Stomach smooth muscle (tissue), 2 donors: ENCODE data around the gene ERC2.

ENCODE experiments used
- H3K27ac ChIP-seq: one replicate; pipeline ENCODE4 v1.7.0; 2013; ENCODE audit warnings: mild to moderate bottlenecking, low read length, inconsistent platforms
- H3K27me3 ChIP-seq, 2 donors: one replicate each; pipeline ENCODE4 v1.7.0; 2013; ENCODE audit warnings: low read length in 2 of 2; ENCODE audit not compliant: insufficient read depth in 2 of 2, control insufficient read depth in 1 of 2
- H3K36me3 ChIP-seq, 2 donors: one replicate each; pipeline ENCODE4 v1.7.0; 2013; ENCODE audit warnings: low read length in 2 of 2; ENCODE audit not compliant: control insufficient read depth in 2 of 2, insufficient read depth in 2 of 2
- H3K4me1 ChIP-seq: one replicate; pipeline ENCODE4 v1.7.0; 2013; ENCODE audit warnings: low read length; ENCODE audit not compliant: control insufficient read depth, insufficient read depth
- H3K4me3 ChIP-seq, 2 donors: one replicate each; pipeline ENCODE4 v1.7.0; 2013; ENCODE audit warnings: low read length in 2 of 2
- H3K9ac ChIP-seq, 2 donors: one replicate each; pipeline ENCODE4 v1.7.0; 2013; ENCODE audit warnings: low read length in 2 of 2, mild to moderate bottlenecking in 1 of 2
- H3K9me3 ChIP-seq, 2 donors: one replicate each; pipeline ENCODE4 v1.7.0; 2013; ENCODE audit warnings: low read length in 2 of 2; ENCODE audit not compliant: control insufficient read depth in 2 of 2
- donor health status: healthy.
- donor health status: Pancreatic carcinoma.

The ERC2 gene

DNA sequence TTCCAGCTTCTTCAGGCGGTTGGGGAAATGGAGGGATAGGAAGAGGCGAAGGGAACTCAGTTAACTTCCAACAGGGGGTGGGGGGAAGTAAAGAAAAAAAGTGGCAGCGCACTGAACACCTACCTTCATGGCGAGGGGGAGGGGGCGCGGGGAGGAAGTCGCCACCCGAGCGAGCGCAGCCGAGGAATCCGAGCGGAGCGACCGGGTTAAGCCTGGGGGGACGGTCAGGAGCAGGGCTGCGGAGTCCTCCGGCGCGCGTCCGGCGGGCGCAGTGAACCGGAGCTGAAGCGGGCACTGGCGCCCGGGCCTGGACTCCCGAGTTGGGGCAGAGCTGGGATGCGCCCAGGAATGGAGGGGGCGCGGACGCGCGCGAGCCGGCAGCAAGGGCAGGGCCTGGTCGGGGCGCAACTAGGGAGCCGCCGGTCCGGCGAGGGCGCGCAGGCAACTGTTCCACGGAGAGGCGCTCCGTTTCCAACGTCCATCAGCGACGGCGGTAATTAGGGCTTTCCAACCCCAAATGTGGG, 981.3 kb downstream of the ERC2 start, which contains the start of gene WNT5A:
Gene WNT5A (minus strand): TSS at position 450 of the 524 bp plus-strand sequence. CDS start 321 bp downstream, at position 129.
- H3K9ac ChIP-seq = peak within 1 kb of the TSS; percentile 55 to 77
- peak within 1 kb of the TSS; percentile 6 for H3K27ac ChIP-seq
- peaks cover 26% of the 10 kb centered on the region for H3K4me1 ChIP-seq
- no peaks in the 10 kb centered on the region for H3K36me3 ChIP-seq
- peak within 1 kb of the TSS; percentile 86 to 96 for H3K4me3 ChIP-seq
- no peaks in the 10 kb centered on the region for H3K9me3 ChIP-seq
- H3K27me3 ChIP-seq = no peaks in the 10 kb centered on the region

DNA sequence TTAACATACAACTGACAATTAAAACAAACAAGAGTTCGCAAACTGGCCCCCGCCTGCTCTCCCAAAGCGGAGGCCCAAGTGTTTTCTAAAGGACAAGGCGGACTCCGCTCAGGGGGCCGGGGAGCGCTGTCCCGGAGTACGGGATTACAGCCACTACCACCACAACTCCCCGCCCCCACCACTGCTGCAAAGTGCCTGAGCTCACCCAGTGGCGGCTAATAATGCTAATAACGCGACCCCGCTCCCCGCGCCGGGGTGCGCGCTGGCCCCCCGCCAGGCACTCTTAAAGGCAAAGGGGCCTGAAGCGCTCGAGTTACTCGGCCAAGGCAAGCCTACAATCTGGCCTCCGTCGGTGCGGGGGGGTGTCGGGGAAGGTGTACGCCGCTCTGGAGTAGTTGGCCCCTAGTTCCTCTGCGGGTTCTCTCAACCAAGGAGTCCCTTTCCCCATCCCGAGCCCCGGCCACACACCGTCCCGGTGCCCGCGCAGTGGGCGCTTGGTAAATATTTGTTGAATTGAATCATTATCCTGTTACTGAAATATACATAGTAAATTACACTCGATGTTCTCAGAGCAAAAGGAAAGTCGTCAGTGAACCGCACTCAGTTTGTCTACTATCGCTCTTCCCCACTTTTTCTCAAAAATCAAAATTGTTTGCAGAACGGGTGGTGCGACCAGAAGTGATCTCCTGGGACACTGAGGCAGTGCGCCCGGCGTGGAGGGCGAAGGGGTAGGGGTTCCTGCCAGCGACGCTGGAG, 982.0 kb downstream of the ERC2 start:
- Histone ChIP-seq H3K36me3 (no peaks in the 10 kb centered on the region), H3K9ac (peak overlapping the region; percentile 55 to 77), H3K4me1 (peaks cover 26% of the 10 kb centered on the region), H3K27me3 (peaks cover 0 to 2% of the 10 kb centered on the region in 2 donors), H3K9me3 (no peaks in the 10 kb centered on the region), H3K4me3 (peak overlapping the region; percentile 86 to 96), H3K27ac (peak overlapping the region; percentile 6)

DNA sequence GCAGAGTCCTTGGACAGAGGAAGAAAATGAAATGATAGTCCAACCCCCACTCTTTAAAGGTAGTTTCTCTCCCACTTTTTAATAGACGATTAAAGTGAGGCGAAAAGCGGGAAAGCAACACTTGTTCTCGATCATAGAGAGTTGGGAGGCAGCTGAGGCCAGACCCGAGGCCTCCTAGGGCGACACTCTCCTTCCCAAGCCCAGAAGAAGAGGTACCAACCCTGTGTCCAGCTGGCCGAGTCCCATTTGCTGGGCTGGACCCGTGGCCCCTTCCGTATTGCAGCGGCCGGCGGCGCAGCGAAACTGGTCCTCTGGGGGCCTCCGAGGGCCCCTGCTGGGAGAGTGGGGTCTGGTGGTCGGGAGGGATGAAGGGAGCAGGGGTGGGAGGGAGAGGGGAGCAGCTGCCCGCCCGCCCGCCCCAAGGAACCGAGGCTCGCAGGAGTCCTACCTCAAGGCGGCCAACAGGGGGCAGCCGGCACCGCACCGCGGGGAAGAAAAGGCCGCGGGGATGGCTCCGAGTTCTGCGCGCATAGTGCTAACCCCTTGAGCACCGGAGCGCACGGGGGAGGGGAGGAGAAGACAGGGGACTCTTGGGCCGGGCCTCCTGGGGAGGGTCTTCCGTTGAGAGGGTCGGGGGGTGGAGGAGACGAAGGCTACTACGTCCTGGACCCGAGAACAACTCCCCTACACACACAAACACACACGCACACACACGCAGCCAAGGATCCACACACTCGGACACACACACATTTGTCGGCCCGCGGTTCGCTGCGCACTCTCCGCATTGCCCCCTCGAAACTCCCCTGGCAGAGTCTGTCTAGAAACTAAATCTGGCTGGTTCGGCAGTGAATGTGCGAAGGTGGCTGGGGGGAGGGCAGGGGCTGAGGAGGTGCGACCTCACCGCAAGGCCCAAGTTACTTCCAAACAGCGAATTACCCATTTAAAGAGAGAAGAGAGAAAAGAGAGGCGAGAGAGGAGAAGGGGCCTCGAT, 983.2 kb downstream of the ERC2 start:
- H3K27me3 ChIP-seq = peaks cover 0 to 2% of the 10 kb centered on the region in 2 donors
- no peaks in the 10 kb centered on the region for H3K36me3 ChIP-seq
- H3K4me3 ChIP-seq = peak overlapping the region; percentile 86 to 96
- H3K27ac ChIP-seq = peak overlapping the region; percentile 11
- H3K9me3 ChIP-seq = no peaks in the 10 kb centered on the region
- H3K4me1 ChIP-seq = peaks cover 29% of the 10 kb centered on the region
- H3K9ac ChIP-seq = peak overlapping the region; percentile 42 to 77

DNA sequence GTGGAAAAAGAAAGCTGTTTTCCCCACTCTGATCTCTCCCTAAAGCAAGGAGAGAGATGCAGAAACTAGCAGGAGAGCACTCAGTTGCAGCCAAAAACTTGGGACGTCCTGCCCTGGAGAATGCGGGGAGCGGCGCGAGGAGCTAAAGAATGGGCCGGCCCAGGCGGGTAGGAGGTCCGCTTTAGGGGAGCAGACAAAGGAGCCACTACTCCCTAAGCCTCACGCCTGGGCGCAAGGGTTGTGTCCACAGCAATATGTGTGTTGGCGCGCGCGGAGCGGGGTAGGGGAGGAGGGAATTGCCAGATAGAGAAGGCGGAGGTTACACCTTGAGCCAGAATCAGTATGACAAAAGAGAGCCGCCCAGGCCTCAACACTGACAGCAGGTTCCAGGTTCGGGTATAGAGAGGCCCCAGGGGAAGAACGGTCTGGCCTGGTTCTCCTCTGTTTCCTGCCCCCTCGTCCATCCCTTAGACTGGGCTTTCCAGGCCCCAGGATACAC, 984.0 kb downstream of the ERC2 start:
- H3K9me3 ChIP-seq = no peaks in the 10 kb centered on the region
- H3K36me3 ChIP-seq = no peaks in the 10 kb centered on the region
- H3K27ac ChIP-seq = no peak overlapping the region
- peaks cover 27% of the 10 kb centered on the region for H3K4me1 ChIP-seq
- H3K9ac ChIP-seq = no peak overlapping the region
- peak overlapping the region in 1 of 2 donors; percentile 86 for H3K4me3 ChIP-seq
- H3K27me3 ChIP-seq = peaks cover 0 to 2% of the 10 kb centered on the region in 2 donors

DNA sequence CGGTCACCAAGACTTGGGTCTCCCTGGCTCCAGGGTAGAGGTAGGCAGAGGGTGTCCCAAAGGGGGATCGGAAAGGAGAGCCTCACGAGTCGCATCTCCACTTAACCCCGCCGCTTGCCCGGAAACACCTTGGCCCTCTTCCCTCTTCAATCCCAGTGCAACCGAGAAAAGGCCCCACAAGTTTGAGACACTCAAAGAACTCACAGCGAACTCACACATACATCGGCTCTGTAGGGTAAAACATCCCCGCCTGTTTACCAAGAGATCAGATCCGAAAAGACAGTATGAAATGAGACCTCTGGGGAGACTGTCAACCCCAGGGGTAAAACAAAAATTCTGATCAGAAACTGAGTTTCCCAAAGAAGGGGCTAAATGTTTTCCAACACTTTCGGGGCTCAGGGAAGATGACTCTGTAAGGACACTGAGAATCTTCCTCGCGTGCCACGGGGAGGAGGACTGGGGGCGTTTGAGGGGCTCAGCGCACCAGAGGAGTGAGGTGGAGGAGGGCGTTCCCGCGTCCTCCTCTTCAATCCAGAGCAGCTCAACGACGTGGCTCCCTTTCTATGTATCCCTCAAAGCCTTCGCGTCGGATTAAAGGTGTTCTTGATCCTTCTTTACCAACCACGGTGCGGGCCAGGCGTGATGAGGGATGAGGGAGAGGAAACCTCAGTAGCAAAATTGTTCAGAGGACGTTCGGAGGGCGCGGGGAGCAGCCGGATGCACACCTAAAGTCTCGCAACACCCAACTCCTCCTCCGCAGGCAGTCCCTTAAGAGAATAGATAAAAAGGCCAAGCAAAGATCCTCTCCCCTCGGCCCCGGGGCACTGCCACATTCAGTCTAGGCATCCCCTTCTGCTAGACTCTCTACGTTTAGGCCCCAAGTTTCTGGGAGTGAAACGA, 984.8 kb downstream of the ERC2 start:
- peaks cover 0 to 2% of the 10 kb centered on the region in 2 donors for H3K27me3 ChIP-seq
- H3K9me3 ChIP-seq = no peaks in the 10 kb centered on the region
- peak overlapping the region in 1 of 2 donors; percentile 29 for H3K4me3 ChIP-seq
- no peak overlapping the region for H3K9ac ChIP-seq
- no peaks in the 10 kb centered on the region for H3K36me3 ChIP-seq
- no peak overlapping the region for H3K27ac ChIP-seq
- H3K4me1 ChIP-seq = peaks cover 21% of the 10 kb centered on the region

DNA sequence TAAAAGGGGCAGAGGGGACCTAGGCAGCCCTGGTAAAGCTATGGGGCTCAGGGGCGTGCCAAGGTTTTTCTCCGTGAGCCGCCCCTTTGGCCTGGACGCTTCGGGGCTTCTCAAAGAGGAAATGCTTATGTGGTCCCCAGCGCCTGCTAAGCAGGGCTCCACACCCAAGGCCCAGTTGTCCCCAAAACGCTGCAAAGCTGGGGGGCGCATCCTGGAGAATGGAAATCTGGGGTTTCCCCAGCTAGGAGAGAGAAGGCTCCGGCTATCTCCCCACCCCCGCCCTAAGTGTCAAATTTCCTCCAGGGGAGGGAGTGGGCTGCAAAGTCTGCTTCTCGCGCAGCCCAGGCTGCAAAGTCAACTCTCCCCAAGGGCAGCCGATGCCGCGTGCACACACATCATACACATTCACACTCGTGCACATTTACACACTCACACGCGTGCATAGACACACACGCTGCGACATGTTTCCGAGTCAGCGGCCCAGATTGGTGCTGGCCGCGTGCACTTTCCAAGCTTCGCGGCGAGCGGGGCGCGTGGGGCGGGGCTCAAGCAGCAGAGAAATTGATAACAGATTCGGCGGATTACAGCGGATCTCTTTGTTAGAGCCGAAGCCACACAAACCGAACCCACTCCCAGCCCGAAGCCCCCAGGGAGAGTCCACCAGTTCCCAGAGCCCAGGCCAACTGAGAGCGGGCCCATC, 985.6 kb downstream of the ERC2 start:
- no peaks in the 10 kb centered on the region for H3K36me3 ChIP-seq
- no peaks in the 10 kb centered on the region for H3K9me3 ChIP-seq
- peaks cover 0 to 2% of the 10 kb centered on the region in 2 donors for H3K27me3 ChIP-seq
- H3K4me1 ChIP-seq = peaks cover 21% of the 10 kb centered on the region
- peak overlapping the region in 1 of 2 donors; percentile 58 for H3K4me3 ChIP-seq
- H3K27ac ChIP-seq = no peak overlapping the region
- no peak overlapping the region for H3K9ac ChIP-seq

DNA sequence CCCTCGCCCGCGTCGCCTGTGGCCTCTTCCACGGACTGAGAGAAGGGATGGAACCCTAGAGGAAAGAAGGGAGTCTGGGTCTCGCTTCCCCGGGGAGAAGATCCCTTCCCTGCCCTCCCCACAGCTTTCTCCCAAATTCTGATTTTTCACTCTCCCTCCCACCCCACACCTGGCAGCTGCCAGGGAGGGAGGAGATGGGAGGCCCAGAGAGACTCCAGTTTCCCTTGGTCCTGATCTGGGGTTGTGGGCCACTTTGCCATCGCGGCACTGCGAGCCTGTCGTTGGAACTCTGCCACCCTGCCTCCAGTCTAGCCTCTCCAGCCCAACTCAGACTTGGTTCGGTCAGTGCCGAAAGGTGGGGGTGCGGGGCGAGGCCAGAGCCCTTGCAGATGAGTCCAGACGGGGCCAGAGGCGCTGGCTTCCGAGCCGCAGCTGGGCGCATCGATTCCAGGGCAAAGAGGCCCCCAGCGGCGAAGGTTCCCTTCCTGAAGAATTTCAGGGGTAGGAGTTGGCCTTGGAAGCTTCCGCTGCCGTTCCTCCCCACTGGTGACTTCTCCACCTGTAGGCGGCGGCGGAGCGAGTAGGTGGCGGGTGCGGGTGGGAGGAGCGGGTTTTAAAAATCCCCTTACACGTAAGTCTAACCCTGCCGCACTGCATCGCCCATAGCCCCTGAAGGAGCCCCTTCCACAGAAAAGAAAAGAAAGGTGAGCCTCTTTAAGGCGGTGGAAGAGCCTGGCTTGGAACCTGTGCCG, 986.3 kb downstream of the ERC2 start:
- Histone ChIP-seq H3K27ac (no peak overlapping the region), H3K4me1 (peaks cover 17% of the 10 kb centered on the region), H3K36me3 (no peaks in the 10 kb centered on the region), H3K9ac (peak overlapping the region; percentile 20 to 29), H3K9me3 (no peaks in the 10 kb centered on the region), H3K27me3 (peaks cover 0 to 2% of the 10 kb centered on the region in 2 donors), H3K4me3 (peak overlapping the region; percentile 58 to 73)

DNA sequence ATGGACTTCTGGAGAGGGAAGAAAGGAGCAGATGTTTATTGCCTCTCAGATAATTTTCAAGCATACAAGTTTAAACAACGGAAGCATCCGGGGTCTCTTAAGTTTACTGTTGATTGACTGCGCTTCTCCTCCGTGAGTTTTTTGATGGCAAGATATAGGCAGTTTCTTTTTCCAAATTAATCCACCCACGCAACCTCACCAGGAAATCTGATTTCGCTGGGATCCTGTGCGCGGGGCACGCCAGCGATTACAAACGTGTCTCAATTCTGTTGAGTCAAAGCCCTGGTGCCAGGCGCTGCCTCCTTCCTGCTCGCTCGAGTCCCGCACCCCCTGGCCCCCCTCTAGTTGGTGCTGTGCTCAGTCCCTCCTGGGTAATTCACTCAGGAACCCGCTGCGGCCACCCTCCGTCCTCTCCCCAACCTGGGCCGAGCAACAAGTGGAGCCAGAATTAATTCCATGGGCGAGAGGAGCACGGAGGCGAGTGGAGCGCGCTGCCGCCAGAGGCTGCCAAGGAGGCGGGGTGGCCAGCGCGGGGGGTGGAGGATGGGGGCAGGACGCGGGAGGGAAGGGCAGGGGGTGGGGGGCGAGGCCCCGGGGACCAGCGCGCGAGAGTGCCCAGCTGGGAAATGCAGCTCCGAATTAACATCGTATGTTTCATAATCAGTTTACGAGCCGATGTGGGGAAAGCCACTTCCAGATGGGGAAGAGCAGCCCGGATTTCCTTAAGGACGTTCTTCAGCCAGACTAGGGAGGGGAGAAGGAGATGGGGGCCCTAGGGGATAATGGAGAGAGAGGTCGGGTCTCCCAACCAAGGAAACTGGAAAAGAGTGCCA, 987.1 kb downstream of the ERC2 start:
- H3K36me3 ChIP-seq = no peaks in the 10 kb centered on the region
- peaks cover 0 to 2% of the 10 kb centered on the region in 2 donors for H3K27me3 ChIP-seq
- peaks cover 11% of the 10 kb centered on the region for H3K4me1 ChIP-seq
- H3K27ac ChIP-seq = no peak overlapping the region
- H3K9me3 ChIP-seq = no peaks in the 10 kb centered on the region
- H3K9ac ChIP-seq = peak overlapping the region; percentile 29 to 40
- peak overlapping the region; percentile 69 to 73 for H3K4me3 ChIP-seq
